ENCODE measurements around the gene SPTAN1. TPM values are rescaled to one million over a fixed set of nuclear protein-coding genes. Genes with fewer than 3 reads are reported as not detected.
A peak's percentile ranks its signal among the peaks of the same experiment; 100 is the strongest.

Gene SPTAN1
- total RNA-seq, 4 donors from 2014 or later: 223 to 390 (median 286) TPM

- H3K27ac ChIP-seq: peak overlapping the region; percentile 70 to 99 (median 76)
- H3K27me3 ChIP-seq: no peaks in the 10 kb centered on the region
- ATAC-seq: peak; percentile 45
- H3K4me1 ChIP-seq: peaks cover 18 to 90% (median 29%) of the 10 kb centered on the region in 3 donors
- H3K4me3 ChIP-seq: peak overlapping the region in 1 of 2 donors; percentile 11
- peaks cover 0 to 5% of the 10 kb centered on the region in 2 donors for H3K36me3 ChIP-seq
- WGBS, 2 donors (ENCODE audit: low coverage in 1 of 2): 0% methylated on average over 7 to 10 of the region's 12 CpGs
- no peak for TF ChIP-seq POLR2A (IDR thresholded peaks at IDR 0.05)
- TF ChIP-seq EP300 (IDR thresholded peaks at IDR 0.05): no peak
- TF ChIP-seq POLR2AphosphoS5 (IDR thresholded peaks at IDR 0.05): no peak
- no peak for TF ChIP-seq CTCF (IDR thresholded peaks at IDR 0.05)
- no peaks in the 10 kb centered on the region for H3K9me3 ChIP-seq
Observed at GRCh38 chr9:128558431-128559310, 6.3 kb downstream of the SPTAN1 start.

- WGBS, 2 donors (ENCODE audit: low coverage in 1 of 2): 61 to 75% methylated on average over 4 of the region's 4 CpGs
- no peak for ATAC-seq
- peaks cover 0 to 41% (median 4%) of the 10 kb centered on the region in 3 donors for H3K4me1 ChIP-seq
- H3K9me3 ChIP-seq: no peaks in the 10 kb centered on the region
- no peak for TF ChIP-seq EP300 (IDR thresholded peaks at IDR 0.05)
- no peak for TF ChIP-seq POLR2A (IDR thresholded peaks at IDR 0.05)
- TF ChIP-seq POLR2AphosphoS5 (IDR thresholded peaks at IDR 0.05): no peak
- no peak for TF ChIP-seq CTCF (IDR thresholded peaks at IDR 0.05)
- H3K36me3 ChIP-seq: peaks cover 0 to 47% of the 10 kb centered on the region in 2 donors
- no peak overlapping the region for H3K4me3 ChIP-seq
- H3K27me3 ChIP-seq: no peaks in the 10 kb centered on the region
- H3K27ac ChIP-seq: peak overlapping the region in 3 of 4 donors; percentile 14 to 26 (median 26)
Observed at GRCh38 chr9:128565578-128565977, 13.2 kb downstream of the SPTAN1 start.

GRCh38 chr9:128568470-128569078, 16.2 kb downstream of the SPTAN1 start:
- no peak for ATAC-seq
- H3K4me3 ChIP-seq: no peak overlapping the region
- WGBS, 2 donors (ENCODE audit: low coverage in 1 of 2): 66 to 68% methylated on average over 8 of the region's 8 CpGs
- H3K27ac ChIP-seq: no peak overlapping the region
- peaks cover 0 to 20% (median 4%) of the 10 kb centered on the region in 3 donors for H3K4me1 ChIP-seq
- peaks cover 0 to 71% of the 10 kb centered on the region in 2 donors for H3K36me3 ChIP-seq
- TF ChIP-seq CTCF (IDR thresholded peaks at IDR 0.05) (no peak), POLR2A (IDR thresholded peaks at IDR 0.05) (no peak), POLR2AphosphoS5 (IDR thresholded peaks at IDR 0.05) (no peak), EP300 (IDR thresholded peaks at IDR 0.05) (no peak)
- H3K27me3 ChIP-seq: no peaks in the 10 kb centered on the region
- no peaks in the 10 kb centered on the region for H3K9me3 ChIP-seq

GRCh38 chr9:128575469-128575868, 23.1 kb downstream of the SPTAN1 start:
- Histone ChIP-seq H3K4me3 (no peak overlapping the region), H3K36me3 (peaks cover 12 to 92% of the 10 kb centered on the region in 2 donors), H3K27ac (peak overlapping the region in 1 of 4 donors; percentile 44), H3K9me3 (no peaks in the 10 kb centered on the region), H3K27me3 (no peaks in the 10 kb centered on the region), H3K4me1 (peaks cover 0 to 8% (median 0%) of the 10 kb centered on the region in 3 donors)
- TF ChIP-seq EP300 (IDR thresholded peaks at IDR 0.05): no peak
- TF ChIP-seq POLR2A (IDR thresholded peaks at IDR 0.05): no peak
- TF ChIP-seq CTCF (IDR thresholded peaks at IDR 0.05): no peak
- no peak for TF ChIP-seq POLR2AphosphoS5 (IDR thresholded peaks at IDR 0.05)
- ATAC-seq: peak; percentile 31
- WGBS, 2 donors (ENCODE audit: low coverage in 1 of 2): 40% methylated on average over 1 of the region's 4 CpGs

All from gastroesophageal sphincter (tissue), 4 donors.